Trophoblast cell (in vitro differentiated cells and primary cell): ENCODE results near the gene KRTAP4-12.

Experiments
- DNase-seq, 2 donors: peaks; one replicate each; pipeline ENCODE4 v3.0.0-alpha.2; 2016
- H2AFZ ChIP-seq: 2 replicates; pipeline ENCODE4 v1.6.1; 2013; ENCODE audit warnings: low read length, moderate library complexity, mild to moderate bottlenecking; ENCODE audit not compliant: insufficient read depth, poor library complexity
- H2AK5ac ChIP-seq: 2 replicates; pipeline ENCODE4 v1.6.1; 2013; ENCODE audit warnings: mild to moderate bottlenecking, low read length
- H2BK120ac ChIP-seq: 2 replicates; pipeline ENCODE4 v1.6.1; 2013; ENCODE audit warnings: low read length, mild to moderate bottlenecking, moderate library complexity; ENCODE audit not compliant: insufficient read depth, poor library complexity
- H2BK12ac ChIP-seq: 2 replicates; pipeline ENCODE4 v1.6.1; 2013; ENCODE audit warnings: mild to moderate bottlenecking, low read length, moderate library complexity
- H2BK5ac ChIP-seq: 2 replicates; pipeline ENCODE4 v1.6.1; 2013; ENCODE audit warnings: low read length, low read depth, moderate library complexity, mild to moderate bottlenecking; ENCODE audit not compliant: poor library complexity
- H3K14ac ChIP-seq: 2 replicates; pipeline ENCODE4 v1.6.1; 2013; ENCODE audit warnings: mild to moderate bottlenecking, low read length
- H3K18ac ChIP-seq: 2 replicates; pipeline ENCODE4 v1.6.1; 2013; ENCODE audit warnings: mild to moderate bottlenecking, low read length
- H3K23ac ChIP-seq: 2 replicates; pipeline ENCODE4 v1.6.1; 2013; ENCODE audit warnings: low read length
- H3K27ac ChIP-seq: 2 replicates; pipeline ENCODE4 v1.5.1; 2013; ENCODE audit warnings: low read depth, mild to moderate bottlenecking, inconsistent platforms, low read length, moderate library complexity
- H3K27me3 ChIP-seq: 2 replicates; pipeline ENCODE4 v1.6.1; 2013; ENCODE audit warnings: inconsistent platforms, mild to moderate bottlenecking, low read length, moderate library complexity; ENCODE audit not compliant: insufficient read depth
- H3K36me3 ChIP-seq, 2 experiments: 1 replicate in 1 of 2; 2 replicates in 1 of 2; pipeline ENCODE4 v1.6.1; 2013; ENCODE audit warnings: low read length in 2 of 2, mild to moderate bottlenecking in 2 of 2, moderate library complexity in 1 of 2; ENCODE audit not compliant: insufficient read depth in 2 of 2, control insufficient read depth in 1 of 2
- H3K4ac ChIP-seq: 2 replicates; pipeline ENCODE4 v1.6.1; 2013; ENCODE audit warnings: low read depth, mild to moderate bottlenecking, low read length, moderate library complexity
- H3K4me1 ChIP-seq, 2 experiments: 1 replicate in 1 of 2; 2 replicates in 1 of 2; pipeline ENCODE4 v1.6.1; 2013; ENCODE audit warnings: low read length in 2 of 2, mild to moderate bottlenecking in 2 of 2, moderate library complexity in 1 of 2; ENCODE audit not compliant: insufficient read depth in 2 of 2, control insufficient read depth in 1 of 2
- H3K4me2 ChIP-seq: 2 replicates; pipeline ENCODE4 v1.6.1; 2013; ENCODE audit warnings: inconsistent platforms, mild to moderate bottlenecking, low read length, moderate library complexity
- H3K4me3 ChIP-seq: 2 replicates; pipeline ENCODE4 v1.5.1; 2013; ENCODE audit warnings: mild to moderate bottlenecking, low read depth, low read length, inconsistent platforms
- H3K79me1 ChIP-seq: one replicate; pipeline ENCODE4 v1.6.1; 2013; ENCODE audit warnings: low read length
- H3K79me2 ChIP-seq: 2 replicates; pipeline ENCODE4 v1.6.1; 2013; ENCODE audit warnings: low read length, mild to moderate bottlenecking; ENCODE audit not compliant: control insufficient read depth, insufficient read depth, poor library complexity
- H3K9ac ChIP-seq: 2 replicates; pipeline ENCODE4 v1.6.1; 2013; ENCODE audit warnings: mild to moderate bottlenecking, low read length
- H3K9me3 ChIP-seq: 2 replicates; pipeline ENCODE4 v1.6.1; 2013; ENCODE audit warnings: low read depth, mild to moderate bottlenecking, control low read depth, inconsistent platforms, low read length; ENCODE audit not compliant: insufficient read depth
- H4K12ac ChIP-seq: 2 replicates; pipeline ENCODE4 v1.6.1; 2013; ENCODE audit warnings: low read depth, mild to moderate bottlenecking, low read length, moderate library complexity
- H4K8ac ChIP-seq: 2 replicates; pipeline ENCODE4 v1.6.1; 2013; ENCODE audit warnings: low read depth, mild to moderate bottlenecking, low read length, moderate library complexity
- H4K91ac ChIP-seq: one replicate; pipeline ENCODE4 v1.6.1; 2013; ENCODE audit warnings: low read depth, mild to moderate bottlenecking, low read length, moderate library complexity
- WGBS: extraction: QIAGEN DNeasy Blood & Tissue Kit; methylation state at CpG from one replicate; pipeline ENCODE4 v1.1.7; 2013; ENCODE audit warnings: missing lambda C conversion rate; ENCODE audit not compliant: insufficient read length, insufficient coverage; ENCODE audit errors: extremely low coverage; 5-methylcytosine and 5-hydroxymethylcytosine counted together

Gene KRTAP4-12

GRCh38 chr17:41147531-41148204 is 23.7 kb upstream of the KRTAP4-12 start:
- H3K79me1 ChIP-seq = no peaks in the 10 kb centered on the region
- H3K27ac ChIP-seq = no peak overlapping the region
- no peaks in the 10 kb centered on the region for H3K79me2 ChIP-seq
- no peak overlapping the region for H3K9ac ChIP-seq
- no peak overlapping the region for H3K4ac ChIP-seq
- H3K9me3 ChIP-seq = no peaks in the 10 kb centered on the region
- no peak overlapping the region for H4K8ac ChIP-seq
- no peak overlapping the region for H2BK5ac ChIP-seq
- no peak overlapping the region for H3K23ac ChIP-seq
- no peak overlapping the region for H4K12ac ChIP-seq
- no peak overlapping the region for H2BK120ac ChIP-seq
- H2AFZ ChIP-seq = no peak overlapping the region
- no peak overlapping the region for H3K14ac ChIP-seq
- WGBS = no CpG with 5 or more reads among the region's 2 CpGs
- no peak overlapping the region for H4K91ac ChIP-seq
- no peak overlapping the region for H2AK5ac ChIP-seq
- no peak overlapping the region for H2BK12ac ChIP-seq
- H3K18ac ChIP-seq = no peak overlapping the region
- DNase-seq = no peak
- H3K4me2 ChIP-seq = no peak overlapping the region
- H3K27me3 ChIP-seq = no peaks in the 10 kb centered on the region
- no peak overlapping the region for H3K4me3 ChIP-seq
- no peaks in the 10 kb centered on the region for H3K36me3 ChIP-seq
- no peaks in the 10 kb centered on the region for H3K4me1 ChIP-seq

- Histone ChIP-seq H3K27me3 (no peaks in the 10 kb centered on the region), H3K79me2 (no peaks in the 10 kb centered on the region), H3K27ac (no peak overlapping the region), H3K36me3 (no peaks in the 10 kb centered on the region), H3K9me3 (peaks cover under 1% of the 10 kb centered on the region), H2BK12ac (no peak overlapping the region), H3K4me2 (no peak overlapping the region), H2AK5ac (no peak overlapping the region), H3K14ac (no peak overlapping the region), H3K9ac (no peak overlapping the region), H4K12ac (no peak overlapping the region), H2AFZ (no peak overlapping the region), H3K4me3 (no peak overlapping the region), H4K8ac (no peak overlapping the region), H3K18ac (no peak overlapping the region), H3K4ac (no peak overlapping the region), H3K79me1 (no peaks in the 10 kb centered on the region), H3K23ac (no peak overlapping the region), H2BK5ac (no peak overlapping the region), H2BK120ac (no peak overlapping the region), H3K4me1 (no peaks in the 10 kb centered on the region), H4K91ac (no peak overlapping the region)
- no CpG with 5 or more reads among the region's 2 CpGs for WGBS
- no peak for DNase-seq
These were observed 21.3 kb upstream of the KRTAP4-12 start for GRCh38 chr17:41145261-41145660.

- Histone ChIP-seq H2BK5ac (no peak overlapping the region), H2AK5ac (no peak overlapping the region), H3K18ac (no peak overlapping the region), H3K23ac (no peak overlapping the region), H2BK12ac (no peak overlapping the region), H3K79me1 (no peaks in the 10 kb centered on the region), H2AFZ (no peak overlapping the region), H4K91ac (no peak overlapping the region), H3K9me3 (peaks cover 5% of the 10 kb centered on the region), H3K4me1 (no peaks in the 10 kb centered on the region), H4K12ac (no peak overlapping the region), H3K9ac (no peak overlapping the region), H3K4me3 (no peak overlapping the region), H4K8ac (no peak overlapping the region), H3K27ac (no peak overlapping the region), H3K14ac (no peak overlapping the region), H3K36me3 (no peaks in the 10 kb centered on the region), H3K79me2 (no peaks in the 10 kb centered on the region), H3K4ac (no peak overlapping the region), H3K4me2 (no peak overlapping the region), H2BK120ac (no peak overlapping the region), H3K27me3 (no peaks in the 10 kb centered on the region)
- no peak for DNase-seq
- WGBS = no CpG with 5 or more reads among the region's 1 CpG
These were observed 20.9 kb upstream of the KRTAP4-12 start for GRCh38 chr17:41144846-41145245.

GRCh38 chr17:41141361-41141760 is 17.4 kb upstream of the KRTAP4-12 start:
- no peak overlapping the region for H3K18ac ChIP-seq
- H4K12ac ChIP-seq = no peak overlapping the region
- no peak overlapping the region for H2BK5ac ChIP-seq
- no peak overlapping the region for H3K4ac ChIP-seq
- H3K23ac ChIP-seq = no peak overlapping the region
- H3K79me1 ChIP-seq = no peaks in the 10 kb centered on the region
- H4K91ac ChIP-seq = no peak overlapping the region
- no peak overlapping the region for H3K4me3 ChIP-seq
- no peak overlapping the region for H3K14ac ChIP-seq
- no peak overlapping the region for H2AK5ac ChIP-seq
- H3K27ac ChIP-seq = no peak overlapping the region
- no peaks in the 10 kb centered on the region for H3K4me1 ChIP-seq
- H3K9ac ChIP-seq = no peak overlapping the region
- H2BK120ac ChIP-seq = no peak overlapping the region
- H2BK12ac ChIP-seq = no peak overlapping the region
- no peaks in the 10 kb centered on the region for H3K27me3 ChIP-seq
- peaks cover 7% of the 10 kb centered on the region for H3K9me3 ChIP-seq
- H2AFZ ChIP-seq = no peak overlapping the region
- H3K4me2 ChIP-seq = no peak overlapping the region
- DNase-seq = peak in 1 of 2 donors; percentile 34
- no peaks in the 10 kb centered on the region for H3K36me3 ChIP-seq
- H3K79me2 ChIP-seq = no peaks in the 10 kb centered on the region
- no peak overlapping the region for H4K8ac ChIP-seq
